Lower leg skin (tissue), 4 donors: Measurements from ENCODE around the gene LIN52. TPM values are rescaled to one million over a fixed set of nuclear protein-coding genes. Genes with fewer than 3 reads are reported as not detected.
A peak's percentile ranks its signal among the peaks of the same experiment; 100 is the strongest.

ENCODE experiments used
- DNase-seq, 2 donors: peaks; one replicate each; pipeline ENCODE4 v3.0.0-alpha.2; 2019; ENCODE audit warnings: low spot score in 2 of 2
- H3K4me3 ChIP-seq: fragments of 200-600 bp; sonication (generic); 2 replicates; pipeline ENCODE4 v1.5.1; 2017; ENCODE audit warnings: mild to moderate bottlenecking, low read depth; ENCODE audit not compliant: poor library complexity, severe bottlenecking
- CTCF ChIP-seq, 3 donors: fragments of 450-650 bp; IDR thresholded peaks; one replicate each; pipeline ENCODE4 v1.5.1; 2016; ENCODE audit warnings: antibody characterized with exemption in 3 of 3, mild to moderate bottlenecking in 3 of 3, moderate library complexity in 2 of 3
- POLR2A ChIP-seq, 2 donors: fragments of 450-650 bp; IDR thresholded peaks; one replicate each; pipeline ENCODE4 v1.6.1; 2016 to 2017; ENCODE audit warnings: antibody characterized with exemption in 2 of 2, mild to moderate bottlenecking in 1 of 2, moderate library complexity in 1 of 2
- WGBS, 2 donors: methylation state at CpG; one replicate each; pipeline ENCODE4 v1.1.5; 2018; 5-methylcytosine and 5-hydroxymethylcytosine counted together
- intact Hi-C: fragments of 100-400 bp; cut with DNase I; formaldehyde crosslinking; loops from one replicate; pipeline ENCODE4 v1.15.0; 2023; ENCODE audit warnings: low total_unique reads
- total RNA-seq, 4 donors: library from RNA; depleted of rRNA; stranded (reverse); fragments of >200 nt; gene quantifications; one replicate each; pipeline ENCODE4 v1.1.0, GENCODE V29; 2016

The LIN52 gene
- total RNA-seq, 4 donors from 2014 or later, result 5.6 to 7.9 (median 5.8) TPM

DNA sequence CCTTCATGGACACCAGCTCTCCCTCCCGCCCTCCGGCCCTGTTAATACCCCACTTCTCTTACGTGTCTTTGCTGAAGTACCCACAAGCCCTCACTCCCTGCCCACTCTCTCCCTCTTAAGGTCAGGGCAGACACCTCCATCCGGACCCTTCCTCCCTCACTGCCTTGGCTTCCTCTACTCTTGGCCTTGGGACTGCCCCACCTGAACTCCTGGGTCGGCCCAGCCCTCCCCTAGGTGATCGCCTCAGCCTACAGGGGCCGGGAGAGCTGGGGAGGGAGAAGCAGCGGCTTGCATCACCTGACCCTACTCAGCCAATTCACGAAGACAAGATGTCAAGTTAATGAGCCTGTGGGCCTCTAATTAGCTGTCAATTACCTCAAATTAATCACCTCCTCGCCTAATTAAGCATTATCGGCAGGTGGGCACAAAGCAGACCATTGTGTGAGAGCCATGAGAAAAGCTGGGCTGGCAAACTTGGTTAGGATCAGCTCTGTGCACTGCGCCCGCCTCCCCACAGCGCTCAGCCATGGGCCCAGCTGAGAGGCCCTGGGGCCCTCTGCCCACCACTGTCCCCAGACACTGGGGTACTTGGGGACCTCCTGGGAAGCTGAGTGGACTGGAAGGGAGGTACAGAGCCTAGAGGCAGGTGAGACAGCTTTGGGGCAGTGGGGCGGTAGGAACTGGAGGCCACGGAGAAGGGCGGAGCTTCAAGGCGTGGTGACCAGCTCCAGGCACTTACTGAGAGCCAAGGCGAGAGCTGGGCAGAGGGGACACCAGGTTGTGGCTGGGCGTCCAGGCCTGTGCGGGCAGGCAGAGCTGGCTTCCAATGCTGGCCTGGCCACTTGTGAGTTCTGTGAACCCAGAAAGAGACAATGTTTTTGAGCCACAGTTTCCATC, 129.4 kb downstream of the LIN52 start:
- 71 to 75% methylated on average over 21 of the region's 21 CpGs for WGBS, 2 donors
- H3K4me3 ChIP-seq, result no peak overlapping the region
- intact Hi-C loops, result no loop called here
- no peak for DNase-seq
- no peak for TF ChIP-seq CTCF (IDR thresholded peaks at IDR 0.05)
- TF ChIP-seq POLR2A (IDR thresholded peaks at IDR 0.05), result no peak

DNA sequence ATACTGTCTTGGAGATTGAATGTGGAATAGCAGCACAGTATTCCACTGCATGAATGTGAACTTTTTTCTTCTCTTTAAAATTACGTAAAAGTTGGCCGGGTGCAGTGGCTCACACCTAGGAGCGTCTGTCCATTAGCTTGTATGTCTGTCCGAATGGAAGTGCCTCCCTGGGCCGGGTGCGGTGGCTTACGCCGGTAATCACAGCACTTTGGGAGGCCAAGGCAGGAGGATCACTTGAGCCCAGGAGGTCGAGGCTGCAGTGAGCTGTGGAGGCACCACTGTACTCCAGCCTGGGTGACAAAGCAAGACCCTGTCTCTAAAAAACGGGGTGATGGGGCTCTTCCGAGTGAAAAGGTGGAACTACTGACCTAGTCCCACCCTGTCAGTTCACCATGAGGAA, 131.9 kb downstream of the LIN52 start:
- intact Hi-C loops, result no loop called here
- peak in 1 of 2 donors; percentile 68 for DNase-seq
- 87 to 91% methylated on average over 11 of the region's 11 CpGs for WGBS, 2 donors

DNA sequence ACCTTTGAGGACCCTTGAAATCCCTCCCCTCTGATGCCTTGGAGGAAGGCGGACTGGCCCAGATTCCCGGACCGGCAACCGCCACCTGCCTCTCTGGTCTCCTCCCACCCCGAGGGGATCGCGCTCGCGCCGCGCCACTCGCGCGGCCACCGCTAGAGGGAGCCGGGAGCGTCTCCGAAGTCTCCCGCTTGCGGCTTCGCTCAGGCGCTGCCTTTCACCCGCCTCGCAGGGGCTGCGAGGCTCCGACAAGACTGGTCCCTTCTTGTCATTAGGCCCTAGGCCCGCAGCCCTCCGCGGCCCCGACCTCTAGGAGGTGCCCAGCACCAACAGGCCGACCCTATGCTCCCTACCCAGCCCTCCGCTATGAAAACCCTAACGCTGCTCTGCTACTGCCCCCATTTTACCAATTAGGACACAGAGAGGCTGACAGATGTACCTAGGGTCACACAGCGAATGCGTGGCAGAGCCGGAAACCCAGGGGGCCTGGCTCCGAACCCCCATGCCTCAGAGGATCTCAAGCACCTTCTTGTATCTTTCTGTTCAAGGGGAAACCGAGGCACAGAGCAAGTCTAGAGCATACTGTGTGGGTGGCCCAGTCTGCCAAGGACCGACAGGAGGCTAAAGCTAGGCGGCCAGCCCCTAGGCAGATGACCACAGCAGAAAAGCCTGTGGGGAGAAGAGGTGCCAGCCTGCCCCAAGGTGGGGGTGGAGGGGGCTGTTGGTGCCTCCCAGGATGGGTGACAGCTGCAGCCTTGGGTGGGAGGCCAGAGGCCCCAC, 133.1 kb downstream of the LIN52 start:
- intact Hi-C loops, result no loop called here
- no peak overlapping the region for H3K4me3 ChIP-seq
- DNase-seq, result peak in 1 of 2 donors; percentile 27
- TF ChIP-seq CTCF (IDR thresholded peaks at IDR 0.05) (no peak), POLR2A (IDR thresholded peaks at IDR 0.05) (no peak)
- 10 to 17% methylated on average over 29 to 40 of the region's 40 CpGs for WGBS, 2 donors

More for the DNA sequence above, 131.9 kb downstream of the LIN52 start:
- TF ChIP-seq POLR2A (IDR thresholded peaks at IDR 0.05) (no peak), CTCF (IDR thresholded peaks at IDR 0.05) (no peak)
- no peak overlapping the region for H3K4me3 ChIP-seq

DNA sequence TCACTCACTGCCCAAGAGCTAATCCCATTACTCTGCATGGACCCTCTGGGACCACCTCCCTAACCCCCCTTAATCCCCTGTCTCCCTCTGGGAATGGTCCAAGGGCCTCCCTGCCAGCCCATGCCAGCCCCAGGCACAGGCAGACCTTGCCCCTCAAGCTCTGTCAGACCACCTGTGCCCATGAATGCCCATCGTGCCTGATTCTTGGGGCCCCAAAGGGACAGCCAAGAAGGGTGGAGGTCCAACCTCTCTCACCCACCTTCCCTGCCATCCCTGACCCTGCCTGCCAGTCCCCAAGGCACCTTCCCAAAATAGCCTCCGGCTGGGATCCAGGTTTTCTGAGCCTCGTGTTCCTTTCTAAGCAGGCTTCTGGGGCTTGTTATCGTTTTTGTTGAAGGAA, 133.7 kb downstream of the LIN52 start:
- WGBS, 2 donors, result 56 to 60% methylated on average over 4 of the region's 4 CpGs
- TF ChIP-seq CTCF (IDR thresholded peaks at IDR 0.05) (no peak), POLR2A (IDR thresholded peaks at IDR 0.05) (no peak)
- H3K4me3 ChIP-seq, result no peak overlapping the region
- DNase-seq, result no peak
- intact Hi-C loops, result no loop called here

- no peak for DNase-seq
- intact Hi-C loops, result no loop called here
- 63 to 64% methylated on average over 12 to 13 of the region's 13 CpGs for WGBS, 2 donors
- no peak for TF ChIP-seq POLR2A (IDR thresholded peaks at IDR 0.05)
- no peak for TF ChIP-seq CTCF (IDR thresholded peaks at IDR 0.05)
- no peak overlapping the region for H3K4me3 ChIP-seq
Measured at GRCh38 chr14:74219277-74220205, 134.8 kb downstream of the LIN52 start.
